Lower lobe of right lung (tissue), 2 donors: Measurements from ENCODE around the gene C1orf167. TPM values are rescaled to one million over a fixed set of nuclear protein-coding genes. Genes with fewer than 3 reads are reported as not detected.

Experiments
- ATAC-seq, 2 donors: fragments of 200-7000 bp; cut with Tn5 transposase; one replicate each; pipeline ENCODE4 v1.9.1; 2020 to 2022; ENCODE audit warnings: mild to moderate bottlenecking in 2 of 2, moderate library complexity in 2 of 2
- DNase-seq: peaks from one replicate; pipeline ENCODE4 v3.0.0-alpha.2; 2020
- H3K27ac ChIP-seq: fragments of 200-600 bp; one replicate; pipeline ENCODE4 v1.8.0; 2022
- H3K27me3 ChIP-seq: fragments of 200-600 bp; one replicate; pipeline ENCODE4 v1.8.0; 2022; ENCODE audit warnings: low read depth
- H3K36me3 ChIP-seq: fragments of 200-600 bp; one replicate; pipeline ENCODE4 v1.8.0; 2022; ENCODE audit warnings: mild to moderate bottlenecking
- H3K4me1 ChIP-seq: fragments of 200-600 bp; one replicate; pipeline ENCODE4 v1.8.0; 2022
- H3K4me3 ChIP-seq: fragments of 200-600 bp; one replicate; pipeline ENCODE4 v1.8.0; 2022; ENCODE audit warnings: mild to moderate bottlenecking
- H3K9me3 ChIP-seq: fragments of 200-600 bp; one replicate; pipeline ENCODE4 v1.8.0; 2022
- intact Hi-C: fragments of 100-400 bp; cut with DNase I; formaldehyde crosslinking; loops from one replicate; pipeline ENCODE4 v1.11.0; 2022
- total RNA-seq: library from RNA; stranded (reverse); fragmentation: NEBNext Ultra II Directional; extraction: Animal tissue kit (Norgen Biotek cat#: 25700); gene quantifications from one replicate; pipeline ENCODE4 v1.2.1, GENCODE V29; 2021
- TF ChIP-seq, protein P1 (sequence below): fragments of 200-600 bp; IDR thresholded peaks from one replicate; pipeline ENCODE4 v1.8.0; 2022; ENCODE audit warnings: antibody characterized with exemption, mild to moderate bottlenecking
- donor health status: DM: no; HTN: yes; CAD: no; lungs with severe emphysema.

C1orf167 gene
- total RNA-seq, 1 donor from 2014 or later = 2.2 TPM

DNA sequence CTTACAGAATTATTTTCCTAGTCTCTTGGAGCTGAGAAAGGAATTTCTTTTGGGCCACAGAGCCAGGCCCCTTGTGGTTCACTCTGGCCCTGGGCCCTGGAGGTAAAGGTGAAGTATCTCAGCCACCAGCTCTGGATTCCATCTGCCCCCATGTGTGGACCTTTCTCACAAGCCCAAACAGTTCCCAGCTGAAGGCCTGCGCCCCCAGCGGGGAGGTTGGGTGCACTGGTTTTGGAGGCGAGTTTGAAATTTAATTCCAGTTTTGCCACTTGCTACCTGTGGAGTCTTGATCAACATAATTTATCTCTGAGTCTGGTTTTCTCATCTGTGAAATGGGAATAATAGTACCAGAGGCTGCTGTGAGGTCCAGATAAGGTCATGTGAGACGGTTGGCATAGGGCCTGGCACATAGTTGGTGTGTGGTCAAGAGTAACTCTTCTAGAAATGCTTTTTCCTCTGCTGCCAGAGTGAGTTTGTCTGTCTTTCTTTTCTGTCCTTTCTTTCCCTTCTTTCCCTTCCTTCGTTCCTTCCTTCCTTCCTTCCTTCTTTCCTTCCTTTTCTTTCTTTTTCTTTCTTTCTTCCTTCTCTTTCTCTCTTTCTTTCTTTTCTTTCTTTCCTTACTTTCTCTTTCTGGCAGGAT is 20.0 kb upstream of the C1orf167 start:
- DNase-seq (no peak), ATAC-seq (no peak)
- intact Hi-C loops = no loop called here
- H3K27ac ChIP-seq = no peak overlapping the region
- H3K36me3 ChIP-seq = peaks cover 28% of the 10 kb centered on the region
- no peaks in the 10 kb centered on the region for H3K9me3 ChIP-seq
- no peak overlapping the region for H3K4me3 ChIP-seq
- TF ChIP-seq, protein P1, sequence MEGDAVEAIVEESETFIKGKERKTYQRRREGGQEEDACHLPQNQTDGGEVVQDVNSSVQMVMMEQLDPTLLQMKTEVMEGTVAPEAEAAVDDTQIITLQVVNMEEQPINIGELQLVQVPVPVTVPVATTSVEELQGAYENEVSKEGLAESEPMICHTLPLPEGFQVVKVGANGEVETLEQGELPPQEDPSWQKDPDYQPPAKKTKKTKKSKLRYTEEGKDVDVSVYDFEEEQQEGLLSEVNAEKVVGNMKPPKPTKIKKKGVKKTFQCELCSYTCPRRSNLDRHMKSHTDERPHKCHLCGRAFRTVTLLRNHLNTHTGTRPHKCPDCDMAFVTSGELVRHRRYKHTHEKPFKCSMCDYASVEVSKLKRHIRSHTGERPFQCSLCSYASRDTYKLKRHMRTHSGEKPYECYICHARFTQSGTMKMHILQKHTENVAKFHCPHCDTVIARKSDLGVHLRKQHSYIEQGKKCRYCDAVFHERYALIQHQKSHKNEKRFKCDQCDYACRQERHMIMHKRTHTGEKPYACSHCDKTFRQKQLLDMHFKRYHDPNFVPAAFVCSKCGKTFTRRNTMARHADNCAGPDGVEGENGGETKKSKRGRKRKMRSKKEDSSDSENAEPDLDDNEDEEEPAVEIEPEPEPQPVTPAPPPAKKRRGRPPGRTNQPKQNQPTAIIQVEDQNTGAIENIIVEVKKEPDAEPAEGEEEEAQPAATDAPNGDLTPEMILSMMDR = no peak
- H3K27me3 ChIP-seq = no peaks in the 10 kb centered on the region
- peaks cover 43% of the 10 kb centered on the region for H3K4me1 ChIP-seq

DNA sequence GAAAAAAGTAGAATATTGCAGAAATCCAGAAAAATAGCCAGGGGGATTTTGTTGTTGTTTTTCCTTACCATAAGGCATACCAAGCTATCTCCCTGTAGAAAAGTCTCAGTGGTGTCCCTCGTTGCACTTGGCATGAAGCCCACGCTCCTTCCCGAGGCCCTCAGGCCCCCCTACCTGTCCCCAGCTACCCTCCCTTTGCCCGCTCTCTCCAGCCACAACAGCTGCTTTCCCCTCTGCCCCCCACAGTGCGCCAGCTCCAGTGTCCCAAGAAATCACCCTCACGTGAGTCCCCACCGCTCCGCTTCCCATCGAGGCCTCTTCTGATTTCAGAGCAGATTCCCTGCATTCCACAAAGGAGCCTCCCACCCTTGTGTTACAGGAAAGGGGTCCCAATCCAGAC is 17.7 kb upstream of the C1orf167 start:
- ATAC-seq (no peak), DNase-seq (no peak)
- Histone ChIP-seq H3K36me3 (peaks cover 50% of the 10 kb centered on the region), H3K27ac (no peak overlapping the region), H3K27me3 (no peaks in the 10 kb centered on the region), H3K9me3 (no peaks in the 10 kb centered on the region), H3K4me1 (peaks cover 24% of the 10 kb centered on the region), H3K4me3 (no peak overlapping the region)
- intact Hi-C loops = no loop called here
- TF ChIP-seq, protein P1 = no peak

DNA sequence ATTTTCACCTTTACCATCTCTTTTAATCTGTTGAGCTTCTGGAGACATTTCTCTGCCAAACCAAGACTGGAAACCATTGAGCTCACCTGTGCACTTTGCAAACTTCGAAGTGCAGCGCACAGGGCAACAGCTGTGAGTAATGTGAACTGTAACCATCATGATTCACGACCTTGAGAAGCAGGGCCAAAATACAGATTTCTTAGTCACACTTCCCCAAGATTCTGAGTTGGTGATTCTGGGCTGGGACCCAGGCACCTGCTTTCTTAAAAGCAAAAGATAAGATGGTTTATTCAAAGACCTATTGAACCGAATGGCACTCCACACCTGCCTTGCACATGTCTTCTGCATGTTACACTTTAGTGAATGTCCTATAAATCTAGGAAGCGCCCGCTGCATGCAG is 15.9 kb upstream of the C1orf167 start:
- H3K4me3 ChIP-seq = no peak overlapping the region
- intact Hi-C loops = no loop called here
- no peaks in the 10 kb centered on the region for H3K9me3 ChIP-seq
- peaks cover 67% of the 10 kb centered on the region for H3K36me3 ChIP-seq
- H3K27ac ChIP-seq = no peak overlapping the region
- no peak for ATAC-seq
- no peak for DNase-seq
- H3K27me3 ChIP-seq = no peaks in the 10 kb centered on the region
- TF ChIP-seq, protein P1 = no peak
- H3K4me1 ChIP-seq = peaks cover 12% of the 10 kb centered on the region

DNA sequence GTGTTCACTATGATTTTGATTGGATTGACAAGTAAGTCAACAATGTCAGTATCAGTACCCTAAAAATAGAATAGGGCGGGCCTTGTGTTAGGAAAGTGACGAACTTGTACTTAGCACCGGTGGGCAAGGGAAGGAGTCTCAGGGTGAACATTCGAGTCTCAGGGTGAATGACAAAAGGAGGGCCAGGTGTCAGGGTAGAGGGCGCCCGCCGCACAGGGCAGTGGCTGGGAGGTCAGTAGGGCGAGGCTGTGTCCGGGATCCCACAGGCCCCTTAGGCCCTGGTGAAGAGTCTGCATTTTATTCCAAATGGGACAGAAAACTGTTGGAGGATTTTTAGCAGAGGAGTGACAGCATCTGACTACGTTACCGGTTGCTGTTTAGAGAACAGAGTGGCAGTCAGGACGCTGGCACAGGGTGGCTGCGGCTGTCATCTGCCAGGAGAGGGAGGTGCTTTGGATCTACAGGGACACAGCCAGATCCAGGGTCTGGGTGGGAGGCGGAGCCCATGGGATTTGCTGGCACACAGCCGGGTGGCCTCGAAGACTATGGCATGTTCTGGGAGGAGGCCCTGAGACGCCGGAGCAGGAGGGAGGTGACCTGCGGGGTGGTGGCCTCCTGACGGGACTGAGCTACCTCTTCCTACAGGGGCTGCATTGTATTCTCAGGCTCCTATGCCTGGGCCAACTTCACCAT is 15.1 kb upstream of the C1orf167 start:
- no peak overlapping the region for H3K4me3 ChIP-seq
- H3K27ac ChIP-seq = no peak overlapping the region
- DNase-seq (no peak), ATAC-seq (no peak)
- H3K27me3 ChIP-seq = no peaks in the 10 kb centered on the region
- H3K36me3 ChIP-seq = peaks cover 69% of the 10 kb centered on the region
- TF ChIP-seq, protein P1 = no peak
- no peaks in the 10 kb centered on the region for H3K9me3 ChIP-seq
- intact Hi-C loops = no loop called here
- peaks cover 4% of the 10 kb centered on the region for H3K4me1 ChIP-seq

DNA sequence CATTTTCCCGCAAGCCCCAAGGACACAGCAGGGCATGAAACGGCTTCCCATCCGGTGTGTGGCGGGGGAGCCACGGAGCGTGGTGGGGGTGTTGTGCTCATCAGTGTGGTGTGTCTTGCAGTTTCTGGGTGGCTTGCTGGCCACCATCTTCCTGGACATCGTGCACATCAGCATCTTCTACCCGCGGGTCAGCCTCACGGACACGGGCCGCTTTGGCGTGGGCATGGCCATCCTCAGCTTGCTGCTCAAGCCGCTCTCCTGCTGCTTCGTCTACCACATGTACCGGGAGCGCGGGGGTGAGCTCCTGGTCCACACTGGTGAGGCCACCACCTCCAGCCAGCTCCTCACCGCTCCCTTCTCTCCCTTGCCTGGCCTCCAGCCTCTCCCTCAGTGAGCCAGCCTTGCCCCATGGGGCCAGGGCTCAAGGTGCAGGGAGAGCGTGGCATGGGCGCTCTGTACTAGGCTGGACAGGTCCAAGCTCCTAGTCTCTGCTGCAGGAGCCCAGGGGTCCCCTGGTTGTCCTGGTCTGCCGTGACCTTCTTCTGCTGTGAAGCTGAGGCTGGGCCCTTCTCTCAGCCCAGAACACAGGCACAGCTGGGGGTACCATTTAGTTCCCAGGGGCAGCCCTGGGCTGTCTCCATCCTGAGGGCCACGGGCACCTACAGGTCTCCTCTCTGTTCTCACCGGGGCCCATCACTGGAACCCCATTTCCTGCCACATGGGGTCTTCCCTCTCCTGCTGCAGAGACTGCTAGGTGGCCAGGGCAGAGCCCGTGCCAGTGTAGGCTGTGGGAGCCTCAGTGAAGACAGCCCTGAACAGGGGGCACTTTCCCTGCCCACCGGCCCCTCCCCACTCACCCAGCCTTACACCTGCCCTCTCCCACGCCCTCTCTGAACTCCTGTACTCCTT is 13.4 kb upstream of the C1orf167 start:
- H3K4me3 ChIP-seq = no peak overlapping the region
- peaks cover 5% of the 10 kb centered on the region for H3K4me1 ChIP-seq
- TF ChIP-seq, protein P1 = no peak
- H3K27me3 ChIP-seq = no peaks in the 10 kb centered on the region
- H3K9me3 ChIP-seq = no peaks in the 10 kb centered on the region
- no peak overlapping the region for H3K27ac ChIP-seq
- H3K36me3 ChIP-seq = peaks cover 68% of the 10 kb centered on the region
- intact Hi-C loops = no loop called here
- no peak for DNase-seq
- ATAC-seq = peak in 1 of 2 donors; percentile 5
